ENCODE results near the gene PARD3. TPM values are rescaled to one million over a fixed set of nuclear protein-coding genes. Genes with fewer than 3 reads are reported as not detected.

The PARD3 gene
- total RNA-seq, 1 experiment from 2014 or later: 154 TPM

- Histone ChIP-seq H3K36me3 (ENCODE audit: low read depth, low read length) (no peaks in the 10 kb centered on the region), H2AFZ (ENCODE audit: low read length) (no peak overlapping the region), H4K20me1 (ENCODE audit: low read length) (no peaks in the 10 kb centered on the region), H3K4me2 (ENCODE audit: low read length) (no peak overlapping the region), H3F3A (ENCODE audit: low read length, unreplicated experiment) (no peaks in the 10 kb centered on the region), H3K9me2 (replicated peaks; ENCODE audit: low read length) (no peaks in the 10 kb centered on the region), H3K4me1 (ENCODE audit: insufficient read depth, low read length) (no peaks in the 10 kb centered on the region), H3K27ac (ENCODE audit: low read length) (no peak overlapping the region), H3K9me3 (ENCODE audit: low read length) (peaks cover 6% of the 10 kb centered on the region; the same call in 1 of the 2 replicates), H3K27me3 (ENCODE audit: low read length) (no peaks in the 10 kb centered on the region), H3K4me3 (ENCODE audit: low read length) (no peak overlapping the region), H3K79me2 (ENCODE audit: low read length) (no peaks in the 10 kb centered on the region), H3K9ac (ENCODE audit: low read length) (no peak overlapping the region)
- no peak for ATAC-seq
- no peak for DNase-seq
- POLR2A ChIA-PET (ENCODE audit: unreplicated experiment): no interaction called here
- no TSS peak for BruUV-seq (replicated peaks)
- intact Hi-C loops (cut with micrococcal nuclease): no loop called here
- TF ChIP-seq EZH2 (IDR thresholded peaks at IDR 0.05; ENCODE audit: low read length, unreplicated experiment) (no peak), EZH2phosphoT487 (IDR thresholded peaks at IDR 0.05; ENCODE audit: borderline replicate concordance, low read length) (no peak), CTCF (conservative IDR thresholded peaks at IDR 0.05; ENCODE audit: low read depth, low read length) (no peak)
- CTCF ChIA-PET: no interaction called here
Measured at GRCh38 chr10:34079702-34080484, 735.2 kb downstream of the PARD3 start.

GRCh38 chr10:34078745-34079470 lies 736.2 kb downstream of the PARD3 start:
- ATAC-seq (no peak), DNase-seq (no peak)
- H3K79me2 ChIP-seq (ENCODE audit: low read length): no peaks in the 10 kb centered on the region
- no peaks in the 10 kb centered on the region for H3K9me2 ChIP-seq (replicated peaks; ENCODE audit: low read length)
- no peak overlapping the region for H2AFZ ChIP-seq (ENCODE audit: low read length)
- POLR2A ChIA-PET (ENCODE audit: unreplicated experiment): interaction anchor here (0.6 kb wide), 1 partner anchor 131 kb away, joined by 4 read pairs; no protein-coding TSS in a partner anchor
- H3K27me3 ChIP-seq (ENCODE audit: low read length): no peaks in the 10 kb centered on the region
- CTCF ChIA-PET: no interaction called here
- H3K9me3 ChIP-seq (ENCODE audit: low read length): peaks cover 5% of the 10 kb centered on the region; the same call in 1 of the 2 replicates
- H3K36me3 ChIP-seq (ENCODE audit: low read depth, low read length): no peaks in the 10 kb centered on the region
- H3K4me1 ChIP-seq (ENCODE audit: insufficient read depth, low read length): no peaks in the 10 kb centered on the region
- TF ChIP-seq CTCF (conservative IDR thresholded peaks at IDR 0.05; ENCODE audit: low read depth, low read length): no peak
- no peak for TF ChIP-seq EZH2 (IDR thresholded peaks at IDR 0.05; ENCODE audit: low read length, unreplicated experiment)
- TF ChIP-seq EZH2phosphoT487 (IDR thresholded peaks at IDR 0.05; ENCODE audit: borderline replicate concordance, low read length): no peak
- H3K27ac ChIP-seq (ENCODE audit: low read length): no peak overlapping the region
- no peaks in the 10 kb centered on the region for H4K20me1 ChIP-seq (ENCODE audit: low read length)
- intact Hi-C loops (cut with micrococcal nuclease): loop anchor here (1.0 kb wide), 1 partner anchor 749 kb away; no protein-coding TSS in a partner anchor
- H3K9ac ChIP-seq (ENCODE audit: low read length): no peak overlapping the region
- H3K4me2 ChIP-seq (ENCODE audit: low read length): no peak overlapping the region
- no TSS peak for BruUV-seq (replicated peaks)
- H3K4me3 ChIP-seq (ENCODE audit: low read length): no peak overlapping the region
- no peaks in the 10 kb centered on the region for H3F3A ChIP-seq (ENCODE audit: low read length, unreplicated experiment)
